MM.1S (cell line): ENCODE data around the gene TMTC3.

Source experiments
- DNase-seq: peaks from one replicate; pipeline ENCODE4 v3.0.0-alpha.2; 2015
- H2AFZ ChIP-seq: fragments of 300-600 bp; sonication (generic); 2 replicates; pipeline ENCODE4 v1.6.0; 2016; ENCODE audit warnings: antibody characterized with exemption, low read length
- H3F3A ChIP-seq: fragments of 300-600 bp; sonication (generic); 2 replicates; pipeline ENCODE4 v1.6.1; 2016; ENCODE audit warnings: mild to moderate bottlenecking, antibody characterized with exemption, low read length, moderate library complexity, mixed read lengths; ENCODE audit not compliant: insufficient read depth
- H3K27ac ChIP-seq: fragments of 300-600 bp; sonication (generic); 2 replicates; pipeline ENCODE4 v1.5.1; 2016; ENCODE audit warnings: mild to moderate bottlenecking, low read length
- H3K27me3 ChIP-seq: fragments of 300-600 bp; sonication (generic); replicated peaks from 2 replicates; pipeline ENCODE4 v1.6.0; 2016; ENCODE audit warnings: low read length; ENCODE audit not compliant: insufficient read depth
- H3K36me3 ChIP-seq: fragments of 300-600 bp; sonication (generic); replicated peaks from 2 replicates; pipeline ENCODE4 v1.6.1; 2016; ENCODE audit warnings: mild to moderate bottlenecking, low read length, mixed read lengths; ENCODE audit not compliant: insufficient read depth
- H3K4me1 ChIP-seq: fragments of 300-600 bp; sonication (generic); 2 replicates; pipeline ENCODE4 v1.6.1; 2016; ENCODE audit warnings: low read length, mixed read lengths
- H3K4me2 ChIP-seq: fragments of 300-600 bp; sonication (generic); 2 replicates; pipeline ENCODE4 v1.6.0; 2016; ENCODE audit warnings: low read depth, low read length
- H3K4me3 ChIP-seq: fragments of 300-600 bp; sonication (generic); 2 replicates; pipeline ENCODE4 v1.5.1; 2016; ENCODE audit warnings: low read length, mixed read lengths
- H3K79me2 ChIP-seq: fragments of 300-600 bp; sonication (generic); 2 replicates; pipeline ENCODE4 v1.6.1; 2016; ENCODE audit warnings: mixed run types, low read length, mixed read lengths
- H3K9ac ChIP-seq: fragments of 300-600 bp; sonication (generic); 2 replicates; pipeline ENCODE4 v1.6.1; 2016; ENCODE audit warnings: low read length, mixed read lengths
- H3K9me2 ChIP-seq: fragments of 300-600 bp; sonication (generic); replicated peaks from 2 replicates; pipeline ENCODE4 v1.6.1; 2016; ENCODE audit warnings: mild to moderate bottlenecking, low read length, mixed read lengths; ENCODE audit not compliant: insufficient read depth
- H3K9me3 ChIP-seq: fragments of 300-600 bp; sonication (generic); replicated peaks from 2 replicates; pipeline ENCODE4 v1.6.1; 2016; ENCODE audit warnings: mild to moderate bottlenecking, low read length, mixed read lengths; ENCODE audit not compliant: insufficient read depth
- H4K20me1 ChIP-seq: fragments of 300-600 bp; sonication (generic); 2 replicates; pipeline ENCODE4 v1.6.1; 2016; ENCODE audit warnings: mild to moderate bottlenecking, low read length, moderate library complexity, mixed read lengths; ENCODE audit not compliant: insufficient read depth
- EZH2 ChIP-seq: fragments of 300-600 bp; sonication (generic); optimal IDR thresholded peaks from 2 replicates; pipeline ENCODE3; 2017; ENCODE audit warnings: low read depth, mild to moderate bottlenecking, antibody characterized with exemption, low read length, mixed read lengths
- EZH2phosphoT487 ChIP-seq: fragments of 300-600 bp; sonication (generic); IDR thresholded peaks from 2 replicates; pipeline ENCODE4 v1.6.1; 2018; ENCODE audit warnings: antibody characterized with exemption, low read length
- TF ChIP-seq, protein P1 (sequence below): fragments of 300-600 bp; sonication (generic); IDR thresholded peaks from 2 replicates; pipeline ENCODE4 v1.5.1; 2016; ENCODE audit warnings: antibody characterized with exemption, low read length, mixed read lengths

TMTC3 gene

DNA sequence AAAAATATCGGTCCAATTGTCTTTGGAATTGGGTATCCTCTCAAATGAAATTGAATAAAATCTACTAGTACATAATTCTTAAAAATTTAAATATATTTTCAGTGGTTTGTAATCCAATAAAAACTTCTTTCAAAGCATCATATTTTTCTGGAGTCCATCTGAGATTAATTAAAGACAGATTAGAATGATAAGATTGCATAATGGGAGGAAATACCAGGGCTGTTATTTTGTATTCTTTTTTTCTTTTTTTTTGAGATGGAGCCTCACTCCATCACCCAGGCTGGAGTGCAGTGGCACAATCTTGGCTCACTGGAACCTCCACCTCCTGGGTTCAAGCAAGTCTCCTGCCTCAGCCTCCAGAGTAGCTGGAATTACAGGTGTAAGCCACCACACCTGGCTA, 103.8 kb downstream of the TMTC3 start:
- no peak overlapping the region for H3K9ac ChIP-seq
- no peak overlapping the region for H3K27ac ChIP-seq
- H3K9me3 ChIP-seq, result no peaks in the 10 kb centered on the region

DNA sequence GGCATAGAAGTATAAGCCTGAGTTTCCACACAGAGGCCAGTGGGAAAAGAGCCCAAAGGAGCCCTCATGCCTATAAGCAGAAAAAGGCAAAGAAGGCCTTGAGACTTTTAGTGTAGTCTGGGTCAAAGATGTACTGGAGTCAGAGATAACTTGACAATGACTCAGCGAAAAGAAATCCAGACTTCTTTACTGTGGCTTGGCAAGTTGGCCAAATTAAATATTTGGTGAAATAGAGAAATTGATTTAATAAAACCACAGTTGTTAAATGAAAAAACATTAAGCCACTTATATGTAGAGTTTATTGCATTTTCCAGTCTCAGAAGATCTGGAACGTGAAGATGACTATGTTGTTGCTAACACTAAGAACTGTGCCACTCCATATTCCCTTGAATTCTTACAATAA, 105.1 kb downstream of the TMTC3 start:
- Histone ChIP-seq H2AFZ (no peak overlapping the region), H3K4me2 (no peak overlapping the region), H3K9ac (no peak overlapping the region), H3K9me3 (no peaks in the 10 kb centered on the region), H3K36me3 (no peaks in the 10 kb centered on the region), H3K79me2 (no peaks in the 10 kb centered on the region), H3F3A (no peaks in the 10 kb centered on the region), H3K9me2 (no peaks in the 10 kb centered on the region), H3K4me1 (no peaks in the 10 kb centered on the region), H3K4me3 (no peak overlapping the region), H4K20me1 (no peaks in the 10 kb centered on the region), H3K27ac (no peak overlapping the region), H3K27me3 (no peaks in the 10 kb centered on the region)
- TF ChIP-seq EZH2, result no peak
- TF ChIP-seq, protein P1, sequence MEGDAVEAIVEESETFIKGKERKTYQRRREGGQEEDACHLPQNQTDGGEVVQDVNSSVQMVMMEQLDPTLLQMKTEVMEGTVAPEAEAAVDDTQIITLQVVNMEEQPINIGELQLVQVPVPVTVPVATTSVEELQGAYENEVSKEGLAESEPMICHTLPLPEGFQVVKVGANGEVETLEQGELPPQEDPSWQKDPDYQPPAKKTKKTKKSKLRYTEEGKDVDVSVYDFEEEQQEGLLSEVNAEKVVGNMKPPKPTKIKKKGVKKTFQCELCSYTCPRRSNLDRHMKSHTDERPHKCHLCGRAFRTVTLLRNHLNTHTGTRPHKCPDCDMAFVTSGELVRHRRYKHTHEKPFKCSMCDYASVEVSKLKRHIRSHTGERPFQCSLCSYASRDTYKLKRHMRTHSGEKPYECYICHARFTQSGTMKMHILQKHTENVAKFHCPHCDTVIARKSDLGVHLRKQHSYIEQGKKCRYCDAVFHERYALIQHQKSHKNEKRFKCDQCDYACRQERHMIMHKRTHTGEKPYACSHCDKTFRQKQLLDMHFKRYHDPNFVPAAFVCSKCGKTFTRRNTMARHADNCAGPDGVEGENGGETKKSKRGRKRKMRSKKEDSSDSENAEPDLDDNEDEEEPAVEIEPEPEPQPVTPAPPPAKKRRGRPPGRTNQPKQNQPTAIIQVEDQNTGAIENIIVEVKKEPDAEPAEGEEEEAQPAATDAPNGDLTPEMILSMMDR, result no peak
- no peak for TF ChIP-seq EZH2phosphoT487
- no peak for DNase-seq

More for the DNA sequence above, 103.8 kb downstream of the TMTC3 start:
- DNase-seq, result no peak
- H3K4me1 ChIP-seq, result no peaks in the 10 kb centered on the region
- no peaks in the 10 kb centered on the region for H3F3A ChIP-seq
- H2AFZ ChIP-seq, result no peak overlapping the region
- H4K20me1 ChIP-seq, result no peaks in the 10 kb centered on the region
- TF ChIP-seq, protein P1, result no peak
- TF ChIP-seq EZH2, result no peak
- no peaks in the 10 kb centered on the region for H3K27me3 ChIP-seq
- H3K4me2 ChIP-seq, result no peak overlapping the region
- H3K4me3 ChIP-seq, result no peak overlapping the region
- H3K79me2 ChIP-seq, result no peaks in the 10 kb centered on the region
- no peaks in the 10 kb centered on the region for H3K36me3 ChIP-seq
- no peaks in the 10 kb centered on the region for H3K9me2 ChIP-seq

- H3K4me3 ChIP-seq, result no peak overlapping the region
Observed at GRCh38 chr12:88248606-88249005, 106.5 kb downstream of the TMTC3 start.

More at GRCh38 chr12:88248606-88249005, 106.5 kb downstream of the TMTC3 start:
- TF ChIP-seq EZH2phosphoT487, result no peak
- TF ChIP-seq, protein P1, result no peak
- no peak for TF ChIP-seq EZH2
- H3K4me2 ChIP-seq, result no peak overlapping the region
- H3K79me2 ChIP-seq, result no peaks in the 10 kb centered on the region
- H3K27me3 ChIP-seq, result no peaks in the 10 kb centered on the region
- no peak for DNase-seq
- no peak overlapping the region for H2AFZ ChIP-seq
- H3K4me1 ChIP-seq, result no peaks in the 10 kb centered on the region
- no peaks in the 10 kb centered on the region for H3K9me3 ChIP-seq
- H3F3A ChIP-seq, result no peaks in the 10 kb centered on the region
- H4K20me1 ChIP-seq, result no peaks in the 10 kb centered on the region
- no peaks in the 10 kb centered on the region for H3K36me3 ChIP-seq
- H3K27ac ChIP-seq, result no peak overlapping the region
- H3K9me2 ChIP-seq, result no peaks in the 10 kb centered on the region
- no peak overlapping the region for H3K9ac ChIP-seq
